Measurements from ENCODE around the gene IFT57. TPM values are rescaled to one million over a fixed set of nuclear protein-coding genes. Genes with fewer than 3 reads are reported as not detected.

The IFT57 gene
- total and polyA plus RNA-seq, 9 of the 15 experiments (the other 6 are each of a cell fraction or from before 2014, with no cell fraction given) = 1.5 to 20.1 (median 9.9) TPM

DNA sequence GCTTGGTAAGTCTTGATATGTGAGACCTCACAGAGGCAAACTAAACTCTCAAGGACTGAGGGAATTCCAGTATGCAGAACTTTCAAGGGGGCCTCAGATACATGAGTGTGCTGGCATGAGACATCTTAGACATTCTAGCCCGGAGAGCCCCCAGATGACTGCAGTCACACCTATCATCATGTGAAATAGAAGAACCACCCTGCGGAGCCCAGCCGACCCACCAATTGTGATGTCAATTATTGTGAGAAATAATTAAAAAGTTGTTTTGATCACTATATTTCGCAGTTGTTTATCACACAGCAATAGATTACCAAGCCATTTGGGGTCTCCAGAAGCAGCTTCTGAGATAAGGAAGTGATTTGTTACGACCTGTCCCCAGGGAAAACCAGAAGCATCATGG lies 76.1 kb downstream of the IFT57 start:
- BruUV-seq (replicated peaks) = no TSS peak
- H3K4me1 ChIP-seq (replicated peaks in 1 of 2; ENCODE audit: control insufficient read depth in 2 of 2, insufficient read depth in 2 of 2, low read length in 2 of 2) = peaks cover 0 to 20% of the 10 kb centered on the region in 2 experiments; a peak in 2 of 5 replicates
- no peak for DNase-seq (ENCODE audit: extremely low read depth in 1 of 4, low spot score in 3 of 4)
- in situ Hi-C loops (cut with MboI) (no loop called here), intact Hi-C loops (cut with micrococcal nuclease) (no loop called here)
- H3K4me3 ChIP-seq = no peak overlapping the region
- H2AFZ ChIP-seq (ENCODE audit: low read depth, low read length) = no peak overlapping the region
- H3K36me3 ChIP-seq (ENCODE audit: control insufficient read depth, insufficient read depth, low read length) = no peaks in the 10 kb centered on the region
- FAIRE-seq = no peak
- no peak overlapping the region for H3K27ac ChIP-seq (ENCODE audit: extremely low read depth, low read depth, low read length)
- 56% methylated on average over 5 of the region's 5 CpGs for WGBS (ENCODE audit: insufficient coverage, low coverage, missing lambda C conversion rate)
- no peaks in the 10 kb centered on the region for H3K79me2 ChIP-seq (ENCODE audit: control insufficient read depth, insufficient read depth, low read length)
- no peaks in the 10 kb centered on the region for H4K20me1 ChIP-seq (replicated peaks; ENCODE audit: control insufficient read depth, insufficient read depth, low read length)
- H3K9me1 ChIP-seq (ENCODE audit: control insufficient read depth, insufficient read depth, low read length) = no peaks in the 10 kb centered on the region
- no peak overlapping the region for H3K4me2 ChIP-seq (ENCODE audit: insufficient read depth, low read length)
- TF ChIP-seq ZNF76 (CRISPR knock-in tag; IDR thresholded peaks at IDR 0.05; ENCODE audit: borderline replicate concordance) = no peak
- TF ChIP-seq TGIF2 (CRISPR knock-in tag; IDR thresholded peaks at IDR 0.05) = no peak
- no peak for TF ChIP-seq GTF2A2 (tag; IDR thresholded peaks at IDR 0.05)
- TF ChIP-seq SIRT6 (IDR thresholded peaks at IDR 0.05; ENCODE audit: low read depth, low read length) = no peak
- no peak for TF ChIP-seq NFXL1 (CRISPR knock-in tag; IDR thresholded peaks at IDR 0.05)
- no peak for TF ChIP-seq KAT8 (IDR thresholded peaks at IDR 0.05; ENCODE audit: low read depth)
- no peak for TF ChIP-seq HLTF (IDR thresholded peaks at IDR 0.05)
- TF ChIP-seq, protein P1, sequence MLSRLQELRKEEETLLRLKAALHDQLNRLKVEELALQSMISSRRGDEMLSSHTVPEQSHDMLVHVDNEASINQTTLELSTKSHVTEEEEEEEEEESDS (CRISPR knock-in tag; IDR thresholded peaks at IDR 0.05) = no peak
- no peak for TF ChIP-seq ZNF717 (CRISPR knock-in tag; IDR thresholded peaks at IDR 0.05)
- no peak for TF ChIP-seq ZNF589 (CRISPR knock-in tag; IDR thresholded peaks at IDR 0.05; ENCODE audit: low read depth)
- no peak for ATAC-seq
- ChIA-PET CTCF (ENCODE audit: low intra/inter-chr PET ratio) (no interaction called here), POLR2A (no interaction called here)
- no peak overlapping the region for H3K9ac ChIP-seq (ENCODE audit: insufficient read depth in 1 of 2, low read depth in 2 of 2, low read length in 2 of 2)
- H3K9me3 ChIP-seq (replicated peaks; ENCODE audit: control insufficient read depth, insufficient read depth, low read depth, low read length) = no peaks in the 10 kb centered on the region
- no peaks in the 10 kb centered on the region for H3K27me3 ChIP-seq (ENCODE audit: control insufficient read depth in 2 of 2, insufficient read depth in 2 of 2, low read length in 2 of 2)
